Calu3 (cell line): Measurements from ENCODE around the gene CCDC92B. TPM values are rescaled to one million over a fixed set of nuclear protein-coding genes. Genes with fewer than 3 reads are reported as not detected.

Source experiments
- BruUV-seq: library from RNA; stranded (reverse); fragments of 400-500 nt; replicated peaks from 2 replicates; lab custom pipeline; 2021; lab: Mats Ljungman, UMichigan
- CTCF ChIA-PET: fragments of 300-600 bp; sonication (Branson Sonifier 250); formaldehyde crosslinking; loops from one replicate; lab custom pipeline; 2022; ENCODE audit warnings: antibody characterized with exemption; lab: Charles Lee
- DNase-seq: peaks from one replicate; pipeline ENCODE4 v3.0.0; 2022
- H3K27ac Mint-ChIP-seq: one replicate; pipeline ENCODE4 v1.8.0; 2022; ENCODE audit warnings: mixed read lengths; ENCODE audit not compliant: unreplicated experiment
- H3K27me3 Mint-ChIP-seq: one replicate; pipeline ENCODE4 v1.8.0; 2022; ENCODE audit warnings: mixed read lengths; ENCODE audit not compliant: unreplicated experiment
- H3K36me3 Mint-ChIP-seq: one replicate; pipeline ENCODE4 v1.8.0; 2022; ENCODE audit warnings: mild to moderate bottlenecking, moderate library complexity, mixed read lengths; ENCODE audit not compliant: insufficient read depth, unreplicated experiment
- H3K4me1 Mint-ChIP-seq: one replicate; pipeline ENCODE4 v1.8.0; 2022; ENCODE audit warnings: mild to moderate bottlenecking, low read depth, mixed read lengths; ENCODE audit not compliant: unreplicated experiment
- H3K4me3 Mint-ChIP-seq: one replicate; pipeline ENCODE4 v1.8.0; 2022; ENCODE audit warnings: mild to moderate bottlenecking, low read depth, moderate library complexity, mixed read lengths; ENCODE audit not compliant: unreplicated experiment
- H3K9me3 Mint-ChIP-seq: one replicate; pipeline ENCODE4 v1.8.0; 2022; ENCODE audit warnings: low read depth, mixed read lengths; ENCODE audit not compliant: unreplicated experiment
- CTCF ChIP-seq: fragments of 200-600 bp; IDR thresholded peaks from one replicate; pipeline ENCODE4 v1.8.0; 2022; ENCODE audit warnings: antibody characterized with exemption; ENCODE audit not compliant: unreplicated experiment
- intact Hi-C: fragments of 100-400 bp; cut with micrococcal nuclease; formaldehyde crosslinking; loops from one replicate; pipeline ENCODE4 v1.10.0; 2022; ENCODE audit not compliant: unreplicated experiment
- total RNA-seq: library from RNA; stranded (reverse); gene quantifications from 2 replicates; pipeline ENCODE4 v1.2.3, GENCODE V29; 2022

The CCDC92B gene
- total RNA-seq, 1 experiment from 2014 or later, result not detected

GRCh38 chr17:2685696-2686095 is 63.8 kb downstream of the CCDC92B start:
- Mint-ChIP-seq H3K27me3 (no peaks in the 10 kb centered on the region), H3K4me1 (no peaks in the 10 kb centered on the region), H3K9me3 (no peaks in the 10 kb centered on the region), H3K36me3 (peaks cover 50% of the 10 kb centered on the region), H3K27ac (no peak overlapping the region), H3K4me3 (no peak overlapping the region)
- TF ChIP-seq CTCF, result no peak
- no peak for DNase-seq
- BruUV-seq, result no TSS peak
- CTCF ChIA-PET, result no interaction called here
- intact Hi-C loops, result no loop called here

GRCh38 chr17:2684549-2684948 is 64.9 kb downstream of the CCDC92B start:
- intact Hi-C loops, result no loop called here
- H3K9me3 Mint-ChIP-seq, result no peaks in the 10 kb centered on the region
- peaks cover 49% of the 10 kb centered on the region for H3K36me3 Mint-ChIP-seq
- CTCF ChIA-PET, result interaction anchor here (0.6 kb wide), 1 partner anchor 41 kb away, joined by 3 read pairs; no protein-coding TSS in a partner anchor
- BruUV-seq, result no TSS peak
- H3K4me3 Mint-ChIP-seq, result no peak overlapping the region
- DNase-seq, result no peak
- no peak for TF ChIP-seq CTCF
- H3K4me1 Mint-ChIP-seq, result no peaks in the 10 kb centered on the region
- H3K27ac Mint-ChIP-seq, result no peak overlapping the region
- H3K27me3 Mint-ChIP-seq, result no peaks in the 10 kb centered on the region

- CTCF ChIA-PET, result no interaction called here
- DNase-seq, result no peak
- Mint-ChIP-seq H3K4me3 (no peak overlapping the region), H3K27me3 (no peaks in the 10 kb centered on the region), H3K9me3 (no peaks in the 10 kb centered on the region), H3K4me1 (no peaks in the 10 kb centered on the region), H3K27ac (no peak overlapping the region), H3K36me3 (peaks cover 42% of the 10 kb centered on the region)
- intact Hi-C loops, result no loop called here
- no TSS peak for BruUV-seq
- no peak for TF ChIP-seq CTCF
Observed at GRCh38 chr17:2683912-2684311, 65.5 kb downstream of the CCDC92B start.

- CTCF ChIA-PET, result no interaction called here
- Mint-ChIP-seq H3K4me1 (no peaks in the 10 kb centered on the region), H3K27me3 (no peaks in the 10 kb centered on the region), H3K36me3 (peaks cover 27% of the 10 kb centered on the region), H3K27ac (no peak overlapping the region), H3K4me3 (no peak overlapping the region), H3K9me3 (no peaks in the 10 kb centered on the region)
- no peak for DNase-seq
- TF ChIP-seq CTCF, result no peak
- intact Hi-C loops, result no loop called here
- no TSS peak for BruUV-seq
Observed at GRCh38 chr17:2682176-2682938, 67.1 kb downstream of the CCDC92B start.
